Naive thymus-derived CD8-positive, alpha-beta T cell (primary cell): ENCODE results near the gene CD68. TPM values are rescaled to one million over a fixed set of nuclear protein-coding genes. Genes with fewer than 3 reads are reported as not detected.

Experiments used
- ATAC-seq, 2 donors: fragments of 150-1000 bp; cut with Tn5 transposase in 1 of 2; sonication (Bioruptor Pico), chemical (Tn5 transposase) in 1 of 2; 1 replicate in 1 of 2; 2 replicates in 1 of 2; pipeline ENCODE4 v1.10.0; 2021; ENCODE audit warnings: mild to moderate bottlenecking in 2 of 2, moderate library complexity in 2 of 2
- POLR2A ChIA-PET: fragments of 350-600 bp; sonication (Branson Sonifier 250); formaldehyde crosslinking; loops from one replicate; lab custom pipeline; 2021; ENCODE audit warnings: antibody characterized with exemption; lab: Charles Lee
- DNase-seq, 10 donors: peaks; one replicate each; pipeline versions ENCODE4 v3.0.0 to v3.0.0-alpha.2; 2020 to 2022
- H3K27ac Mint-ChIP-seq, 10 donors: one replicate each; pipeline ENCODE4 v1.8.0; 2020 to 2022; ENCODE audit warnings: mild to moderate bottlenecking in 10 of 10, mixed read lengths in 10 of 10, moderate library complexity in 4 of 10, inconsistent platforms in 1 of 10
- H3K27me3 Mint-ChIP-seq, 5 donors: one replicate each; pipeline ENCODE4 v1.8.0; 2021 to 2022; ENCODE audit warnings: mixed read lengths in 5 of 5
- H3K36me3 Mint-ChIP-seq, 3 donors: one replicate each; pipeline ENCODE4 v1.8.0; 2020 to 2022; ENCODE audit warnings: mixed read lengths in 3 of 3, mild to moderate bottlenecking in 2 of 3, inconsistent platforms in 1 of 3
- H3K4me1 Mint-ChIP-seq, 4 donors: one replicate each; pipeline ENCODE4 v1.8.0; 2021 to 2022; ENCODE audit warnings: mixed read lengths in 4 of 4
- H3K4me3 Mint-ChIP-seq, 10 donors: one replicate each; pipeline ENCODE4 v1.8.0; 2020 to 2022; ENCODE audit warnings: mild to moderate bottlenecking in 10 of 10, mixed read lengths in 10 of 10, moderate library complexity in 6 of 10, inconsistent platforms in 1 of 10
- H3K9me3 Mint-ChIP-seq, 9 donors: one replicate each; pipeline ENCODE4 v1.8.0; 2020 to 2022; ENCODE audit warnings: mixed read lengths in 9 of 9, mild to moderate bottlenecking in 3 of 9, inconsistent platforms in 1 of 9, moderate library complexity in 1 of 9
- polyA plus RNA-seq, 3 donors: library from polyadenylated mRNA; unstranded; fragments of 300-500 nt; fragmentation: Illumina TruSeq; gene quantifications; one replicate each; pipeline ENCODE4 v1.2.3, GENCODE V29; 2021
- total RNA-seq, 8 experiments: library from RNA in 2 of 8; stranded (reverse) in 2 of 8; gene quantifications; one replicate each; pipeline ENCODE4 v1.2.3 and lab custom pipeline; 2021 to 2026

CD68 gene
- total and polyA plus RNA-seq, 5 experiments from 2014 or later = 0.15 to 4.6 (median 0.59) TPM

GRCh38 chr17:7551396-7551795, 28.0 kb upstream of the CD68 start:
- Mint-ChIP-seq H3K36me3 (peaks cover 0 to 10% (median 0%) of the 10 kb centered on the region in 3 donors), H3K27ac (peak overlapping the region; percentile 66 to 97 (median 90)), H3K9me3 (no peaks in the 10 kb centered on the region), H3K4me3 (peak overlapping the region in 9 of 10 donors; percentile 10 to 76 (median 57)), H3K4me1 (peaks cover 39 to 73% (median 71%) of the 10 kb centered on the region in 4 donors), H3K27me3 (no peaks in the 10 kb centered on the region)
- ATAC-seq = no peak
- no peak for DNase-seq
- POLR2A ChIA-PET = interaction anchor here (1.1 to 1.5 kb wide), 2 partner anchors 10 to 36 kb away, joined by 6 to 13 read pairs; partner anchors contain the start of gene SENP3

GRCh38 chr17:7552621-7553051, 26.8 kb upstream of the CD68 start:
- Mint-ChIP-seq H3K27me3 (no peaks in the 10 kb centered on the region), H3K4me3 (peak overlapping the region; percentile 42 to 88 (median 75)), H3K4me1 (peaks cover 39 to 78% (median 72%) of the 10 kb centered on the region in 4 donors), H3K9me3 (no peaks in the 10 kb centered on the region), H3K36me3 (peaks cover 0 to 13% (median 0%) of the 10 kb centered on the region in 3 donors), H3K27ac (peak overlapping the region; percentile 78 to 97 (median 90))
- DNase-seq (peak in 6 of 10 donors; percentile 37 to 75 (median 42)), ATAC-seq (peak; percentile 47 to 71)
- POLR2A ChIA-PET = interaction anchor here (0.6 to 1.5 kb wide), 17 partner anchors 9 to 202 kb away, joined by 3 to 13 read pairs (median 5); partner anchors contain the start of genes SENP3, SPEM3 and TMEM256

DNA sequence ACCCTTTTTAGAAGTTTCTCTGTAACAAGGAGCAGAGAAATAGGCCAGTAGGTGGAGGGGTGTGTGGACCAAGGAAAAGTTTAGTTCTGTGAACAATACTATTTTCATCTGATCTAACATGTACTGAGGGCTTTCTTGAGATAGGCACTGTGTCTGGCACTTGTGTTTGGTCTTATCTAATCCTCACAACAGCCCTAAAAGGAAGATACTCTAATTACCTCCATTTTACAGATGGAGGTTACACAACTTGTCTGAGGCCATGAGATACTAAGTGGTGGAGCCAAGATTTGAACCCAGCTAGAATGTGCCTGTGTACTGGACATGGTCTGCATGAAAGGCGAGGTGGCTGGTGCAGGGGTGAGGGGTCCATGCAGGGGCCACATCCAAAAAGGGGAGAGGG, 26.1 kb upstream of the CD68 start:
- Mint-ChIP-seq H3K9me3 (no peaks in the 10 kb centered on the region), H3K4me3 (peak overlapping the region in 9 of 10 donors; percentile 30 to 80 (median 61)), H3K27ac (peak overlapping the region; percentile 78 to 97 (median 91)), H3K4me1 (peaks cover 37 to 79% (median 73%) of the 10 kb centered on the region in 4 donors), H3K27me3 (no peaks in the 10 kb centered on the region), H3K36me3 (peaks cover 0 to 13% (median 0%) of the 10 kb centered on the region in 3 donors)
- POLR2A ChIA-PET = interaction anchor here (0.6 to 1.5 kb wide), 8 partner anchors 15 to 202 kb away, joined by 3 to 7 read pairs (median 4); no protein-coding TSS in a partner anchor
- DNase-seq (no peak), ATAC-seq (no peak)

DNA sequence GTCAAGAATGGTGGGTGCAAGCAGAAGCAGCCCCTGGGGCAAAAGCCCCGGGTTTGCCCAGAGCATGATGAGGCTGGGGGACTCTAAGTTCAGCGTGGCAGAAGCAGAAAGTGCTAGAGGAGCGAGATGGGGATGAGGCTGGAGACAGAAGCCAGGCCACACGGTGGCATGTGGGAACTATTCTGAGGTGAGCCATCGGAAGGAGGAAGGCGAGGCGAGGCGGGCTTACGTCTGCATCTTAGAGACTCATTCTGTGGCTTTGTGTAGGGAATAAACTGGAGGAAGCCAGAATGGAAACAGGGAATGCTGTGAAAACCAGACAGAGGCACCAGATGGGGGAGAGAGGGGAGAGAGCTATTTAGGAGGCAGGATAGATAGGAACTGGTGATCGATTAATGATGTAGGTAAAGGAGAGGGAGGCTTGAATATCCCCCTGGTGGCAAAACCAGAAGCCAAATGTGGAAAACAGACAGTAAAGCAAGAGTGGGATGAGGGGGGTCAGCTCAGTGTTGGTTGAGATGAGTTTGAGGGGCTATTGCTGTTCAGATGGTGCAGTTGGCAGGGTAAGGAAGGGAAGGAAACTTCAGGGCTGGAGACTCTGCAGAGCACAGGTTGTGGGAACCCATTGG, 24.0 kb upstream of the CD68 start:
- ATAC-seq (no peak), DNase-seq (no peak)
- Mint-ChIP-seq H3K36me3 (peaks cover 0 to 13% (median 0%) of the 10 kb centered on the region in 3 donors), H3K27ac (peak overlapping the region; percentile 70 to 93 (median 88)), H3K4me1 (peaks cover 43 to 81% (median 78%) of the 10 kb centered on the region in 4 donors), H3K4me3 (peak overlapping the region in 3 of 10 donors; percentile 24 to 81 (median 28)), H3K27me3 (no peaks in the 10 kb centered on the region), H3K9me3 (no peaks in the 10 kb centered on the region)
- POLR2A ChIA-PET = no interaction called here

DNA sequence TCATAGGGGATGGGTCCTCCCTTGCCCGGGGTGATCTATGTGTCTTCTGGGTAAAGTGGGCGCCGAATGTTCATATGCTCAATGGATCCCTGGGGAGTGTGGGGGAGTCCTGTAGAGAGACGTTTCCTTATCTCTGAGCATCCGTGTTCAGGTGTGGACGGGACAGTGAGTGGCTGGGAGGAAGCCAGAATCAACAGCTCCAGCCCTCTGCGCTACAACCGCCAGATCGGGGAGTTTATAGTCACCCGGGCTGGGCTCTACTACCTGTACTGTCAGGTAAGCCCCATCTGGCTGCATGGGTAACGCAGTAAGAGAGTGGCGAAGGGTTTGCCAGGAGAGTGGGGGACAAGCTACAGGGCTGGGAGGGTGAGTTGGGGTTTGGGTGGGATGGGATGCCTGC, 22.8 kb upstream of the CD68 start:
- DNase-seq = no peak
- no peak for ATAC-seq
- H3K27me3 Mint-ChIP-seq = no peaks in the 10 kb centered on the region
- peak overlapping the region in 4 of 10 donors; percentile 12 to 26 (median 20) for H3K4me3 Mint-ChIP-seq
- H3K36me3 Mint-ChIP-seq = peaks cover 0 to 13% (median 0%) of the 10 kb centered on the region in 3 donors
- H3K9me3 Mint-ChIP-seq = no peaks in the 10 kb centered on the region
- H3K4me1 Mint-ChIP-seq = peaks cover 46 to 81% (median 78%) of the 10 kb centered on the region in 4 donors
- POLR2A ChIA-PET = interaction anchor here (0.9 to 2.7 kb wide), 2 partner anchors 10 to 72 kb away, joined by 5 to 14 read pairs; partner anchors contain the start of gene POLR2A
- H3K27ac Mint-ChIP-seq = peak overlapping the region in 8 of 10 donors; percentile 41 to 89 (median 75)

- POLR2A ChIA-PET = interaction anchor here (0.8 to 2.7 kb wide), 4 partner anchors 8 to 120 kb away, joined by 3 to 14 read pairs (median 4); partner anchors contain the start of gene POLR2A
- H3K4me1 Mint-ChIP-seq = peaks cover 46 to 77% (median 72%) of the 10 kb centered on the region in 4 donors
- H3K27ac Mint-ChIP-seq = peak overlapping the region in 4 of 10 donors; percentile 6 to 83 (median 48)
- no peaks in the 10 kb centered on the region for H3K27me3 Mint-ChIP-seq
- H3K9me3 Mint-ChIP-seq = no peaks in the 10 kb centered on the region
- peak overlapping the region in 2 of 10 donors; percentile 6 to 75 for H3K4me3 Mint-ChIP-seq
- peaks cover 0 to 11% (median 0%) of the 10 kb centered on the region in 3 donors for H3K36me3 Mint-ChIP-seq
- DNase-seq (no peak), ATAC-seq (no peak)
Measured at GRCh38 chr17:7557147-7557764, 22.2 kb upstream of the CD68 start.

DNA sequence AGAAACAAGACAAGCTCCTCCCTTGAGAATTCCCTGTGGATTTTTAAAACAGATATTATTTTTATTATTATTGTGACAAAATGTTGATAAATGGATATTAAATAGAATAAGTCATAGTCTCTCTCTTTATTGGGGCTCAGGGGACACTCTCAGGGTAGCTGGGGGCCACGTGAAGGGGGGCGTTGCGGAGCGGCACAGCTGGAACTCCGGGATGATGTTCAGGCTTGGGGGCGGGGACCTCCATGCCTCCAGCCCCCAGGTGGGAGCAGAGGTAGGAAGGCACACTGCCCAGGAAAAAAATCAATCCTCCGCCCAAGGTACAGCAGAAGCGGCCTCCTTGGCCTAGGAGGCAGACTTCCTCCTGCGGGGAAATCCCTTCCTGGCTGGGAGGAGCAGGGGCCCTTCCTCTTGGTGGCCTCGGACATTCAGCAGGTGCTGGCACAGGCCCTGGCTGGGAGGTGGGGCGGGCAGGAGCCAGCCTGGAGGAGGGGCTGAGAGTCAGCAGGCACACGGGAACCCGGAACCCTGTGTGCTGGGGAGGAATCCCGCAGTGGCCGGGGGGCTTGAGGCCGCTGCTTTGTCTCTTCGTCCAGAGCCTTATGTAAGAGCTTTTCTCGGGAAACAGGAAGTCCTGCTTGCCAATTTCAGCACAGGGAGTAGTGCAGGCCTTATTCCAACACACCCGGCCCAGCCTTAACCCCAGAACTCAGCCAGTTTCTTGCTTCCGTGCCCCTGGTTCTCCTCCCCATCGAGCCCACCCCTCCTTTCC, 21.5 kb upstream of the CD68 start:
- Mint-ChIP-seq H3K4me3 (peak overlapping the region; percentile 55 to 95 (median 76)), H3K4me1 (peaks cover 47 to 76% (median 72%) of the 10 kb centered on the region in 4 donors), H3K27ac (peak overlapping the region; percentile 63 to 99 (median 86)), H3K9me3 (no peaks in the 10 kb centered on the region), H3K36me3 (peaks cover 0 to 15% (median 3%) of the 10 kb centered on the region in 3 donors), H3K27me3 (no peaks in the 10 kb centered on the region)
- ATAC-seq = no peak
- no peak for DNase-seq
- POLR2A ChIA-PET = interaction anchor here (0.8 to 2.7 kb wide), 9 partner anchors 8 to 129 kb away, joined by 3 to 14 read pairs (median 3); partner anchors contain the start of genes POLR2A and TP53

DNA sequence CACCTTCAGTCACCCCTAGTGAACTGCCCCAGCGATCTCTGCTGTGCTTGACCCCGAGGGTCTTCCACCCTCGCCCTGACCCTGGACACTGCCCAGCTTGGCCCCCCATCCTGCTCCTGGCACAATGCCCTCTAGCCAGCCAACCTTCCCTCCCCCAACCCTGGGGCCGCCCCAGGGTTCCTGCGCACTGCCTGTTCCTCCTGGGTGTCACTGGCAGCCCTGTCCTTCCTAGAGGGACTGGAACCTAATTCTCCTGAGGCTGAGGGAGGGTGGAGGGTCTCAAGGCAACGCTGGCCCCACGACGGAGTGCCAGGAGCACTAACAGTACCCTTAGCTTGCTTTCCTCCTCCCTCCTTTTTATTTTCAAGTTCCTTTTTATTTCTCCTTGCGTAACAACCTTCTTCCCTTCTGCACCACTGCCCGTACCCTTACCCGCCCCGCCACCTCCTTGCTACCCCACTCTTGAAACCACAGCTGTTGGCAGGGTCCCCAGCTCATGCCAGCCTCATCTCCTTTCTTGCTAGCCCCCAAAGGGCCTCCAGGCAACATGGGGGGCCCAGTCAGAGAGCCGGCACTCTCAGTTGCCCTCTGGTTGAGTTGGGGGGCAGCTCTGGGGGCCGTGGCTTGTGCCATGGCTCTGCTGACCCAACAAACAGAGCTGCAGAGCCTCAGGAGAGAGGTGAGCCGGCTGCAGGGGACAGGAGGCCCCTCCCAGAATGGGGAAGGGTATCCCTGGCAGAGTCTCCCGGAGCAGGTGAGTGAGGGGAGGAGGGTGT, 20.7 kb upstream of the CD68 start, which contains the start of gene TNFSF13:
Gene TNFSF13, plus strand, starts transcription at position 207 of the 776 bp plus-strand sequence. Its CDS starts 290 bp downstream, at position 497.
- Mint-ChIP-seq H3K36me3 (peaks cover 0 to 11% (median 3%) of the 10 kb centered on the region in 3 donors), H3K27me3 (no peaks in the 10 kb centered on the region), H3K4me3 (peak within 1 kb of the TSS; percentile 55 to 95 (median 76)), H3K4me1 (peaks cover 43 to 70% (median 66%) of the 10 kb centered on the region in 4 donors), H3K9me3 (no peaks in the 10 kb centered on the region), H3K27ac (peak within 1 kb of the TSS; percentile 63 to 99 (median 86))
- DNase-seq = no peak
- no peak for ATAC-seq
- POLR2A ChIA-PET = interaction anchor here (0.5 to 2.7 kb wide), 9 partner anchors 9 to 128 kb away, joined by 3 to 14 read pairs (median 3); partner anchors contain the start of genes POLR2A, TP53 and ZBTB4

DNA sequence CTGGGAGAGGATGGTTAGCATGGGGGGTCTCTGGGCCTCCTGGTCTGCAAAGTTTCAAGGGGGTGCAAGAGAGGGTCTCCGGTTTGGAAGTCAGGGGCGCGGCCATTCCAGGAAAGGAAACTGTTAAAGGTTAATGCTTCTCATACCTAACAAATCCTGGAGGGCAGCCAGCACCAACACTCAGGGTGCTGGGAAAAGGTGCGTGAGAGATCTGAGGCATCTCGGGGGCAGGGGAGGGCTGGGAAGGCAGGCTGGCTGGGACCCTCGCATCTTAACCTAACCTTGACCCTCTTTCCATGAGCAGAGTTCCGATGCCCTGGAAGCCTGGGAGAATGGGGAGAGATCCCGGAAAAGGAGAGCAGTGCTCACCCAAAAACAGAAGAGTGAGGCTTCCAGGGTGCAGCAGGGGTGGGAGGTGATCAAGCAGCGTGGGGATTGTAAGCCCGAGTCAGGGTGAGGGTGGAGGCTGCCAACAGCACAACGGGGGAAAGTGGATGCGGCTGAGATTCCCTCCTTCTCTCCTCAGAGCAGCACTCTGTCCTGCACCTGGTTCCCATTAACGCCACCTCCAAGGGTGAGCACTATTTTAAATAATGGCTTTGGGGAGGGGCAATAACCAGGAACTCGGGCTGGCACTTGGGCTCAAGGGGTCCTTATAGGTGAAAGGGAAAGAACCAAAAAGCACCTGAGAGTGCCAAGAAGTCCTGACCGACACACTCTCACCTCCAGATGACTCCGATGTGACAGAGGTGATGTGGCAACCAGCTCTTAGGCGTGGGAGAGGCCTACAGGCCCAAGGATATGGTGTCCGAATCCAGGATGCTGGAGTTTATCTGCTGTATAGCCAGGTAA, 19.9 kb upstream of the CD68 start:
- H3K36me3 Mint-ChIP-seq = peaks cover 0 to 13% (median 3%) of the 10 kb centered on the region in 3 donors
- H3K27me3 Mint-ChIP-seq = no peaks in the 10 kb centered on the region
- no peaks in the 10 kb centered on the region for H3K9me3 Mint-ChIP-seq
- POLR2A ChIA-PET = interaction anchor here (0.5 to 3.3 kb wide), 15 partner anchors 10 to 204 kb away, joined by 3 to 37 read pairs (median 7); partner anchors contain the start of genes CD68, POLR2A, TNFSF12 and TP53
- DNase-seq (no peak), ATAC-seq (no peak)
- H3K4me1 Mint-ChIP-seq = peaks cover 39 to 70% (median 65%) of the 10 kb centered on the region in 4 donors
- H3K4me3 Mint-ChIP-seq = peak overlapping the region; percentile 43 to 98 (median 90)
- peak overlapping the region; percentile 82 to 99 (median 97) for H3K27ac Mint-ChIP-seq
